ENCODE results near the gene DPP6.

The DPP6 gene

DNA sequence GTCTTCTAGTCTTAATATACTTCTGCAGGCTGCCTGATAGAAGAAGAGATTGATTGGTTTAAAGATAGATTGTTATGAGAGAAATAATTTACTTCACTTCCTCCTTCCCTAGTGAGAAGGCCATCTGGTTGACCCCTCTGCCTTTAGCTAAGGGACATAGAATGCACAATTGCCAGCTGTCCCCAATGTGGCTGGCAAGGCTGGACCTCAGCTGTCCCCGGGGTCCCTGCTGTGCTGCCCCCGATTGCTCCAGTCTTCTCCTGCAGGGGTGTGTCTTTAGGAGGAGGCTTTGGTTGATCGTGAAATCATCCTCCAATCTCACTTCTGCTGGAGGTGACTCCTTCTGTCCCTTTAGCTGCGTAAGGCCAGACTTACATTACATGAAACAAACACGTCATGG is 388.5 kb downstream of the DPP6 start:
- H3K79me2 ChIP-seq (ENCODE audit: insufficient read depth, low read depth): no peaks in the 10 kb centered on the region
- H2AFZ ChIP-seq (ENCODE audit: low read depth): no peak overlapping the region
- no peaks in the 10 kb centered on the region for H4K20me1 ChIP-seq (ENCODE audit: insufficient read depth)
- TF ChIP-seq, protein P1, sequence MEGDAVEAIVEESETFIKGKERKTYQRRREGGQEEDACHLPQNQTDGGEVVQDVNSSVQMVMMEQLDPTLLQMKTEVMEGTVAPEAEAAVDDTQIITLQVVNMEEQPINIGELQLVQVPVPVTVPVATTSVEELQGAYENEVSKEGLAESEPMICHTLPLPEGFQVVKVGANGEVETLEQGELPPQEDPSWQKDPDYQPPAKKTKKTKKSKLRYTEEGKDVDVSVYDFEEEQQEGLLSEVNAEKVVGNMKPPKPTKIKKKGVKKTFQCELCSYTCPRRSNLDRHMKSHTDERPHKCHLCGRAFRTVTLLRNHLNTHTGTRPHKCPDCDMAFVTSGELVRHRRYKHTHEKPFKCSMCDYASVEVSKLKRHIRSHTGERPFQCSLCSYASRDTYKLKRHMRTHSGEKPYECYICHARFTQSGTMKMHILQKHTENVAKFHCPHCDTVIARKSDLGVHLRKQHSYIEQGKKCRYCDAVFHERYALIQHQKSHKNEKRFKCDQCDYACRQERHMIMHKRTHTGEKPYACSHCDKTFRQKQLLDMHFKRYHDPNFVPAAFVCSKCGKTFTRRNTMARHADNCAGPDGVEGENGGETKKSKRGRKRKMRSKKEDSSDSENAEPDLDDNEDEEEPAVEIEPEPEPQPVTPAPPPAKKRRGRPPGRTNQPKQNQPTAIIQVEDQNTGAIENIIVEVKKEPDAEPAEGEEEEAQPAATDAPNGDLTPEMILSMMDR (conservative IDR thresholded peaks at IDR 0.05; ENCODE audit: low read depth, low read length): no peak
- H3K4me2 ChIP-seq: no peak overlapping the region
- no peaks in the 10 kb centered on the region for H3K27me3 ChIP-seq (ENCODE audit: insufficient read depth, low read depth)
- H3K4me1 ChIP-seq (ENCODE audit: low read depth, poor library complexity, severe bottlenecking): no peaks in the 10 kb centered on the region
- H3K4me3 ChIP-seq (IDR thresholded peaks at IDR 0.05; ENCODE audit: insufficient read depth, low read depth, low read length): no peak overlapping the region
- no peaks in the 10 kb centered on the region for H3K36me3 ChIP-seq (ENCODE audit: insufficient read depth)
- no peak overlapping the region for H3K9ac ChIP-seq
- no peak overlapping the region for H3K27ac ChIP-seq

DNA sequence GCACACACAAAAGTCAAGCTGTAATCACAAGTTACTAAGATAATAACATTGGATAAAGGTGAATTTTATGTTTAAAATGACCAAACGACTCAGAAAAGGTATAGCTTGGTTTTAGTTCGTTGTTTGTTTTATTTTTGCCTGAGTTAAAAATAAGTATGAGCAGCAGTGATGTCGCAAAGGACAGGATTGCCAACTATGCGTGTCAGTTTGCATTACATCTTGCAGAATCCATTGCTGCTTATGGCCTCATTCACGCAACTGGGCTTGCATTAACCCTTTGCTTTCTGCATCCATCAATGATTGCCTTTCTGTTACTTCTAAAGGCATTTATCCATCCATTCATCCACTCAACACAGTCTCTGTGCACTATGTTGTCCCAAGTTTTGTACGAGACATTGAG is 389.6 kb downstream of the DPP6 start:
- H3K4me2 ChIP-seq: no peak overlapping the region
- no peaks in the 10 kb centered on the region for H3K36me3 ChIP-seq (ENCODE audit: insufficient read depth)
- no peaks in the 10 kb centered on the region for H3K27me3 ChIP-seq (ENCODE audit: insufficient read depth, low read depth)
- H3K4me1 ChIP-seq (ENCODE audit: low read depth, poor library complexity, severe bottlenecking): no peaks in the 10 kb centered on the region
- TF ChIP-seq, protein P1 (conservative IDR thresholded peaks at IDR 0.05; ENCODE audit: low read depth, low read length): no peak
- no peaks in the 10 kb centered on the region for H4K20me1 ChIP-seq (ENCODE audit: insufficient read depth)
- no peak overlapping the region for H3K9ac ChIP-seq
- no peak overlapping the region for H3K4me3 ChIP-seq (IDR thresholded peaks at IDR 0.05; ENCODE audit: insufficient read depth, low read depth, low read length)
- no peaks in the 10 kb centered on the region for H3K79me2 ChIP-seq (ENCODE audit: insufficient read depth, low read depth)
- no peak overlapping the region for H3K27ac ChIP-seq
- no peak overlapping the region for H2AFZ ChIP-seq (ENCODE audit: low read depth)

DNA sequence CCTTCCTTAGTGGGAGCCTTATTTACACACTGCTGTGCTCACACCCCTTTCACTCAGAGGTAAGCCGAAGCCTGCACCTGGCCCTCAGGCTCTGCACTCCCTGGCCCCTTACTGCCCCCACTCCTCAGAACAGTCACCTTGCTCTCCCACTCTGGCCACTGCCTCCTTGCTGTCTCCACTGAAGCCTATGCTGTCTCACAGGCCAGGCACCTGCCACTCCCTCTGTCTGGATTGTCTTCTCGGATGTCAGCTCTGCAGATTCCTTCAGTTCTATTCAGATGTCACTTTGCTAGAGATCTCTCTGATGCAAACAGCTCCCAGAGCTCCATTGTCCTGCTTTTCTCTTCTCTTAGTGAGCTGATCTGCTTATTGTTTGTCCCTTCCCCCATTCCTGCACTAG is 390.7 kb downstream of the DPP6 start:
- H2AFZ ChIP-seq (ENCODE audit: low read depth): no peak overlapping the region
- no peak overlapping the region for H3K27ac ChIP-seq
- no peaks in the 10 kb centered on the region for H3K36me3 ChIP-seq (ENCODE audit: insufficient read depth)
- no peaks in the 10 kb centered on the region for H3K79me2 ChIP-seq (ENCODE audit: insufficient read depth, low read depth)
- no peak overlapping the region for H3K4me3 ChIP-seq (IDR thresholded peaks at IDR 0.05; ENCODE audit: insufficient read depth, low read depth, low read length)
- H4K20me1 ChIP-seq (ENCODE audit: insufficient read depth): no peaks in the 10 kb centered on the region
- H3K4me2 ChIP-seq: no peak overlapping the region
- TF ChIP-seq, protein P1 (conservative IDR thresholded peaks at IDR 0.05; ENCODE audit: low read depth, low read length): no peak
- H3K27me3 ChIP-seq (ENCODE audit: insufficient read depth, low read depth): no peaks in the 10 kb centered on the region
- H3K9ac ChIP-seq: no peak overlapping the region
- no peaks in the 10 kb centered on the region for H3K4me1 ChIP-seq (ENCODE audit: low read depth, poor library complexity, severe bottlenecking)

DNA sequence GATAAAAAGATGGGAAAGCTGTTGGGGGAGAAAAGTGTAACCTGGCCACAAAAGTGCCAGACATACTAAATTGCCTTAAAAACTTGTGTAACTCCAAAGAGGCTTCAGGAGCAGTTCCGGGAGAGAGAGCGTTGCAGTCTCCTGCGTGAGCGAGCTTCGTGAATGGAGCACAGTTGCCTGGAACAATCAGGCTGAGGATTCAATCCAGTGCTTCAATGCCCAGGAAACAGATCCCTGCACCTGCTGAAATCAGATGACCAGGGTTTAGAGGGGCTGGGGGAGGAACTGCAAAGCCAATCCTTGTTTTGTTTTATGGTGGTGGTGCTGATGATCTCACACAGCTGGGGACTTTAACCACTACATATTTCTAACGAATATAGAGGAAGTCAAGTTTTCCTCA is 398.3 kb downstream of the DPP6 start:
- no peaks in the 10 kb centered on the region for H3K36me3 ChIP-seq (ENCODE audit: insufficient read depth)
- H4K20me1 ChIP-seq (ENCODE audit: insufficient read depth): no peaks in the 10 kb centered on the region
- H3K27ac ChIP-seq: no peak overlapping the region
- TF ChIP-seq, protein P1 (conservative IDR thresholded peaks at IDR 0.05; ENCODE audit: low read depth, low read length): no peak
- H3K4me3 ChIP-seq (IDR thresholded peaks at IDR 0.05; ENCODE audit: insufficient read depth, low read depth, low read length): no peak overlapping the region
- H3K79me2 ChIP-seq (ENCODE audit: insufficient read depth, low read depth): no peaks in the 10 kb centered on the region
- H2AFZ ChIP-seq (ENCODE audit: low read depth): no peak overlapping the region
- H3K9ac ChIP-seq: no peak overlapping the region
- no peak overlapping the region for H3K4me2 ChIP-seq
- no peaks in the 10 kb centered on the region for H3K27me3 ChIP-seq (ENCODE audit: insufficient read depth, low read depth)
- no peaks in the 10 kb centered on the region for H3K4me1 ChIP-seq (ENCODE audit: low read depth, poor library complexity, severe bottlenecking)
